Breast epithelium (tissue), 4 donors: Measurements from ENCODE around the gene DNHD1. TPM values are rescaled to one million over a fixed set of nuclear protein-coding genes. Genes with fewer than 3 reads are reported as not detected.
A peak's percentile ranks its signal among the peaks of the same experiment; 100 is the strongest.

Experiments used
- DNase-seq, 2 donors: peaks; one replicate each; pipeline ENCODE4 v3.0.0-alpha.2; 2019; ENCODE audit warnings: low spot score in 2 of 2
- H3K27ac ChIP-seq, 2 donors: fragments of 200-600 bp; sonication (generic) in 1 of 2; one replicate each; pipeline ENCODE4 v1.5.1; 2016 to 2019; ENCODE audit warnings: mild to moderate bottlenecking in 1 of 2
- H3K27me3 ChIP-seq, 2 donors: fragments of 200-600 bp; sonication (generic) in 1 of 2; one replicate each; pipeline versions ENCODE4 v1.5.1 to v1.6.0; 2017 to 2019; ENCODE audit warnings: control low read depth in 1 of 2, mild to moderate bottlenecking in 1 of 2
- H3K36me3 ChIP-seq: fragments of 200-600 bp; one replicate; pipeline ENCODE4 v1.5.1; 2019
- H3K4me1 ChIP-seq, 2 donors: fragments of 200-600 bp; sonication (generic); one replicate each; pipeline ENCODE4 v1.5.1; 2016 to 2019; ENCODE audit warnings: control low read depth in 1 of 2
- H3K4me3 ChIP-seq, 3 donors: fragments of 200-600 bp; sonication (generic); 1 replicate in 2 of 3; 2 replicates in 1 of 3; pipeline ENCODE4 v1.5.1; 2016 to 2019; ENCODE audit warnings: mild to moderate bottlenecking in 3 of 3, moderate library complexity in 2 of 3
- H3K9me3 ChIP-seq, 2 donors: fragments of 200-600 bp; sonication (generic) in 1 of 2; one replicate each; pipeline ENCODE4 v1.5.1; 2016 to 2019; ENCODE audit warnings: control low read depth in 1 of 2
- CTCF ChIP-seq, 3 donors: fragments of 450-650 bp; IDR thresholded peaks; one replicate each; pipeline ENCODE4 v1.5.1; 2016 to 2017; ENCODE audit warnings: antibody characterized with exemption in 3 of 3, mild to moderate bottlenecking in 3 of 3, moderate library complexity in 3 of 3
- POLR2A ChIP-seq: fragments of 450-650 bp; IDR thresholded peaks from one replicate; pipeline ENCODE4 v1.6.1; 2016; ENCODE audit warnings: antibody characterized with exemption, mild to moderate bottlenecking, moderate library complexity
- POLR2AphosphoS5 ChIP-seq, 3 donors: sonication (generic); formaldehyde crosslinking; IDR thresholded peaks; one replicate each; pipeline ENCODE4 v1.6.1; 2017; ENCODE audit warnings: antibody characterized with exemption in 3 of 3
- intact Hi-C: fragments of 100-400 bp; cut with DNase I; formaldehyde crosslinking; loops from one replicate; pipeline ENCODE4 v1.15.1; 2023; ENCODE audit warnings: low total_unique reads
- total RNA-seq, 3 donors: library from RNA; depleted of rRNA; stranded (reverse); fragments of >200 nt; gene quantifications; one replicate each; pipeline ENCODE4 v1.1.0, GENCODE V29; 2016

The DNHD1 gene
- total RNA-seq, 3 donors from 2014 or later, result 12.3 to 21.6 (median 14.9) TPM

- Histone ChIP-seq H3K9me3 (no peaks in the 10 kb centered on the region), H3K36me3 (peaks cover 16% of the 10 kb centered on the region), H3K27ac (peak overlapping the region; percentile 92 to 96), H3K27me3 (no peaks in the 10 kb centered on the region), H3K4me3 (peak overlapping the region; percentile 76 to 93 (median 92)), H3K4me1 (peaks cover 6 to 36% of the 10 kb centered on the region in 2 donors)
- DNase-seq, result no peak
- intact Hi-C loops, result loop anchor here (5.0 kb wide), 1 partner anchor 1568 kb away; no protein-coding TSS in a partner anchor
- TF ChIP-seq CTCF (IDR thresholded peaks at IDR 0.05) (no peak), POLR2AphosphoS5 (IDR thresholded peaks at IDR 0.05) (no peak), POLR2A (no peak)
These were observed 107.7 kb downstream of the DNHD1 start for GRCh38 chr11:6604790-6605189.

DNA sequence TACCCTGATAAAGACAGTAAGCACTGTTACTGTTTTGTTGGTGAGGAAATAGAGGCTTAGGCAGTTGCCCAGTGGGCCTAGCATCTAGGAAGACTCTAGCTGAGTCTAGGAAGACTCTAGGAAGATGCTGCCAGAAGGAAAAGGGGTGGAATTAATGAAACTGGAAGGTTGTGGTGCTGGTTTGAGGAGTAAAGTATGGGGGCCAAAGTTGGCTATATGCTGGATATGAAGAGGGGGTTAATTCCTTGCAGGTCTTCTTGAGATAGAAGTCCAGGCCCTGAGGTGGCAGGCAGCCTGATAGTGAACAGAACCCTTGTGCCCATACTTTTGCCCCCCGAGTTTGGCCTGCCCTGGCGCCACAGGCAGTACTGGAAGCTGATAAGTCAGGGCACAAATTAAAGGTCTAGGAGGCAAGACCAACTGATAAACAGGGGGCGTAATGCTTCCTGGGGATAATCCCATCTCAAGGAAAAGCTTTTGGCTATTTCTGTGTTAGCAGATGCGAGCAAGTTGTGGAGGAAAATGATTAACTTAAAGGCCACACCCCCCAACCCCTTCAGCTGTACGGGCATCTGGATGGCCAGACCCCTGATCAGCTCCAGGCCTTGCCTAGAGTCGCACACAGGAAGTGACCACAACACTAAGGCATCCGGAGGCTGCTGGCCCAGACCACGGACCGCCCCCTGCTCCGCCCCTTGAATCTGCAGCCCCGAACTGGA, 109.5 kb downstream of the DNHD1 start:
- peak; percentile 81 to 93 for DNase-seq
- peak overlapping the region; percentile 10 to 92 (median 56) for H3K4me3 ChIP-seq
- intact Hi-C loops, result loop anchor here (5.0 kb wide), 1 partner anchor 1566 kb away; no protein-coding TSS in a partner anchor
- TF ChIP-seq CTCF (IDR thresholded peaks at IDR 0.05), result no peak
- TF ChIP-seq POLR2AphosphoS5 (IDR thresholded peaks at IDR 0.05), result peak; percentile 54 to 87 (median 58)
- no peak for TF ChIP-seq POLR2A
- H3K27ac ChIP-seq, result peak overlapping the region; percentile 92 to 96
- H3K27me3 ChIP-seq, result no peaks in the 10 kb centered on the region
- peaks cover 6 to 35% of the 10 kb centered on the region in 2 donors for H3K4me1 ChIP-seq
- H3K36me3 ChIP-seq, result peaks cover 13% of the 10 kb centered on the region
- H3K9me3 ChIP-seq, result no peaks in the 10 kb centered on the region

- DNase-seq, result peak in 1 of 2 donors; percentile 9
- peaks cover 13% of the 10 kb centered on the region for H3K36me3 ChIP-seq
- no peaks in the 10 kb centered on the region for H3K9me3 ChIP-seq
- TF ChIP-seq CTCF (IDR thresholded peaks at IDR 0.05) (no peak), POLR2AphosphoS5 (IDR thresholded peaks at IDR 0.05) (no peak), POLR2A (no peak)
- H3K4me3 ChIP-seq, result peak overlapping the region in 2 of 3 donors; percentile 56 to 92
- H3K27ac ChIP-seq, result peak overlapping the region; percentile 92 to 96
- intact Hi-C loops, result loop anchor here (5.0 kb wide), 1 partner anchor 1565 kb away; no protein-coding TSS in a partner anchor
- H3K27me3 ChIP-seq, result no peaks in the 10 kb centered on the region
- peaks cover under 1 to 28% of the 10 kb centered on the region in 2 donors for H3K4me1 ChIP-seq
These were observed 110.2 kb downstream of the DNHD1 start for GRCh38 chr11:6607190-6607795.

- Histone ChIP-seq H3K27me3 (no peaks in the 10 kb centered on the region), H3K9me3 (no peaks in the 10 kb centered on the region), H3K27ac (peak overlapping the region; percentile 92 to 96), H3K4me3 (no peak overlapping the region), H3K36me3 (peaks cover 13% of the 10 kb centered on the region), H3K4me1 (peaks cover 0 to 24% of the 10 kb centered on the region in 2 donors)
- intact Hi-C loops, result loop anchor here (5.0 kb wide), 1 partner anchor 1564 kb away; no protein-coding TSS in a partner anchor
- TF ChIP-seq POLR2A (no peak), POLR2AphosphoS5 (IDR thresholded peaks at IDR 0.05) (no peak), CTCF (IDR thresholded peaks at IDR 0.05) (no peak)
- peak in 1 of 2 donors; percentile 15 for DNase-seq
These were observed 110.9 kb downstream of the DNHD1 start for GRCh38 chr11:6608011-6608410.
